HG02885 (cell line): ENCODE measurements around the gene MEG3.

Experiments used
- ATAC-seq: cut with Tn5 transposase; IDR thresholded peaks from one replicate; pipeline ENCODE4 v1.9.1; 2021; ENCODE audit warnings: mild to moderate bottlenecking; ENCODE audit not compliant: unreplicated experiment, poor library complexity

Gene MEG3

GRCh38 chr14:100875126-100875525, 49.2 kb downstream of the MEG3 start:
- no peak for ATAC-seq

- ATAC-seq, result no peak
Measured at GRCh38 chr14:100875861-100876590, 50.1 kb downstream of the MEG3 start.

- ATAC-seq, result no peak
Measured at GRCh38 chr14:100878271-100879146, 52.6 kb downstream of the MEG3 start.

GRCh38 chr14:100879194-100879593, 53.3 kb downstream of the MEG3 start:
- no peak for ATAC-seq

GRCh38 chr14:100879782-100880181, 53.9 kb downstream of the MEG3 start:
- no peak for ATAC-seq

- ATAC-seq, result no peak
Measured at GRCh38 chr14:100880271-100881101, 54.6 kb downstream of the MEG3 start.

- no peak for ATAC-seq
Measured at GRCh38 chr14:100881211-100882025, 55.5 kb downstream of the MEG3 start.

GRCh38 chr14:100882026-100882967, 56.4 kb downstream of the MEG3 start:
- ATAC-seq, result no peak

GRCh38 chr14:100882991-100883788, 57.3 kb downstream of the MEG3 start:
- no peak for ATAC-seq

- no peak for ATAC-seq
Measured at GRCh38 chr14:100883789-100884101, 57.8 kb downstream of the MEG3 start.

GRCh38 chr14:100884456-100884855, 58.5 kb downstream of the MEG3 start:
- ATAC-seq, result no peak

GRCh38 chr14:100885196-100885595, 59.3 kb downstream of the MEG3 start:
- no peak for ATAC-seq

GRCh38 chr14:100885617-100886016, 59.7 kb downstream of the MEG3 start:
- no peak for ATAC-seq

- no peak for ATAC-seq
Measured at GRCh38 chr14:100887728-100888335, 61.9 kb downstream of the MEG3 start.

GRCh38 chr14:100888789-100889315, 62.9 kb downstream of the MEG3 start:
- ATAC-seq, result no peak

- ATAC-seq, result no peak
Measured at GRCh38 chr14:100889641-100890040, 63.7 kb downstream of the MEG3 start.

GRCh38 chr14:100890061-100890850, 64.3 kb downstream of the MEG3 start:
- no peak for ATAC-seq
